HG03457 (cell line): ENCODE measurements around the gene SYMPK.
"Not testable (repeated sequence)": the region's sequence is repeated elsewhere in the genome, so short reads cannot be mapped to it uniquely, and the experiment has no call there.

Source experiments
- ATAC-seq: cut with Tn5 transposase; IDR thresholded peaks from one replicate; pipeline ENCODE4 v1.9.1; 2021; ENCODE audit warnings: moderate number of reproducible peaks; ENCODE audit not compliant: unreplicated experiment

SYMPK gene

GRCh38 chr19:45862564-45863334, at the start of gene SYMPK:
SYMPK (minus strand) TSS chr19:45863147; CDS start chr19:45854495, 8,652 bp downstream.
- peak; percentile 72 for ATAC-seq

GRCh38 chr19:45911291-45911690, 48.3 kb upstream of the SYMPK start:
- ATAC-seq, result no peak

- no peak for ATAC-seq
These were observed 46.0 kb upstream of the SYMPK start for GRCh38 chr19:45908956-45909355.

- ATAC-seq, result no peak
These were observed 43.3 kb upstream of the SYMPK start for GRCh38 chr19:45906221-45906620.

GRCh38 chr19:45905011-45905410, 42.1 kb upstream of the SYMPK start:
- ATAC-seq, result no peak

GRCh38 chr19:45902651-45903625, 40.0 kb upstream of the SYMPK start:
- peak; percentile 73 for ATAC-seq

GRCh38 chr19:45901912-45902650, 39.1 kb upstream of the SYMPK start, which contains the start of gene MYPOP:
MYPOP (minus strand) TSS chr19:45902613; CDS start chr19:45901773, 840 bp downstream.
- ATAC-seq, result no peak

- ATAC-seq, result no peak
These were observed 38.5 kb upstream of the SYMPK start for GRCh38 chr19:45901432-45901911.

- no peak for ATAC-seq
These were observed 37.9 kb upstream of the SYMPK start for GRCh38 chr19:45900738-45901431.

GRCh38 chr19:45899919-45900589, 37.1 kb upstream of the SYMPK start:
- no peak for ATAC-seq

- ATAC-seq, result no peak
These were observed 36.3 kb upstream of the SYMPK start for GRCh38 chr19:45899253-45899652.

GRCh38 chr19:45897261-45897812, 34.4 kb upstream of the SYMPK start:
- no peak for ATAC-seq

- not testable (repeated sequence) for ATAC-seq
These were observed 33.1 kb upstream of the SYMPK start for GRCh38 chr19:45895983-45896599.

- no peak for ATAC-seq
These were observed 32.6 kb upstream of the SYMPK start for GRCh38 chr19:45895519-45895972.

- no peak for ATAC-seq
These were observed 27.9 kb upstream of the SYMPK start for GRCh38 chr19:45890877-45891276.

- ATAC-seq, result no peak
These were observed 26.4 kb upstream of the SYMPK start for GRCh38 chr19:45889210-45889885.

GRCh38 chr19:45887200-45887710, 24.3 kb upstream of the SYMPK start:
- no peak for ATAC-seq
